A673 (cell line): ENCODE measurements around the gene BMERB1. TPM values are rescaled to one million over a fixed set of nuclear protein-coding genes. Genes with fewer than 3 reads are reported as not detected.

Source experiments
- BruUV-seq: library from RNA; stranded (reverse); fragments of 400-500 nt; replicated peaks from 2 replicates; lab custom pipeline; 2021; lab: Mats Ljungman, UMichigan
- CTCF ChIA-PET: fragments of 300-600 bp; sonication (Branson Sonifier 250); formaldehyde crosslinking; loops from one replicate; lab custom pipeline; 2022; ENCODE audit warnings: antibody characterized with exemption; lab: Charles Lee
- POLR2A ChIA-PET: fragments of 300-600 bp; sonication (Branson Sonifier 250); formaldehyde crosslinking; loops from one replicate; lab custom pipeline; 2022; ENCODE audit warnings: antibody characterized with exemption; ENCODE audit not compliant: low non-redundant PET; lab: Charles Lee
- DNase-seq: peaks from one replicate; pipeline ENCODE4 v3.0.0-alpha.2; 2015; ENCODE audit warnings: low spot score
- H3K27ac ChIP-seq: fragments of 200-600 bp; sonication (generic); 2 replicates; pipeline ENCODE4 v1.5.1; 2016; ENCODE audit warnings: mixed run types, low read depth, mild to moderate bottlenecking, mixed read lengths, antibody characterized with exemption, low read length; ENCODE audit not compliant: poor library complexity, severe bottlenecking
- H3K27me3 ChIP-seq: fragments of 200-600 bp; sonication (generic); replicated peaks from 2 replicates; pipeline ENCODE4 v1.6.1; 2017; ENCODE audit warnings: mixed run types, low read depth, mild to moderate bottlenecking, mixed read lengths, antibody characterized with exemption, low read length; ENCODE audit not compliant: insufficient read depth, poor library complexity
- H3K36me3 ChIP-seq: fragments of 200-600 bp; sonication (generic); 2 replicates; pipeline ENCODE4 v1.6.1; 2016; ENCODE audit warnings: mixed run types, mild to moderate bottlenecking, mixed read lengths, antibody characterized with exemption, low read length; ENCODE audit not compliant: insufficient read depth, poor library complexity, severe bottlenecking
- H3K4me1 ChIP-seq: fragments of 200-600 bp; sonication (generic); 2 replicates; pipeline ENCODE4 v1.6.1; 2017; ENCODE audit warnings: mixed run types, mild to moderate bottlenecking, mixed read lengths, antibody characterized with exemption, low read length; ENCODE audit not compliant: insufficient read depth, poor library complexity, severe bottlenecking
- H3K4me3 ChIP-seq: fragments of 200-600 bp; sonication (generic); 2 replicates; pipeline ENCODE4 v1.5.1; 2016; ENCODE audit warnings: low read depth, mixed run types, mild to moderate bottlenecking, mixed read lengths, low read length; ENCODE audit not compliant: poor library complexity, severe bottlenecking
- H3K9me3 ChIP-seq: fragments of 200-600 bp; sonication (generic); 2 replicates; pipeline ENCODE4 v1.6.1; 2016; ENCODE audit warnings: mixed run types, low read depth, mild to moderate bottlenecking, mixed read lengths, antibody characterized with exemption, low read length; ENCODE audit not compliant: poor library complexity, severe bottlenecking
- EZH2 ChIP-seq: fragments of 200-600 bp; sonication (generic); IDR thresholded peaks from 2 replicates; pipeline ENCODE4 v1.6.1; 2017; ENCODE audit warnings: borderline replicate concordance, low read depth, mild to moderate bottlenecking, mixed read lengths, antibody characterized with exemption, low read length; ENCODE audit not compliant: poor library complexity, severe bottlenecking
- intact Hi-C: fragments of 100-400 bp; cut with micrococcal nuclease; formaldehyde crosslinking; loops from one replicate; pipeline ENCODE4 v1.10.0; 2022; ENCODE audit not compliant: unreplicated experiment
- total RNA-seq: library from RNA; stranded (reverse); gene quantifications from 2 replicates; pipeline ENCODE4 v1.2.3, GENCODE V29; 2021
- TF ChIP-seq, protein P1 (sequence below): fragments of 300-800, 200-600 bp; sonication (generic); conservative IDR thresholded peaks from 2 replicates; pipeline ENCODE4 v1.5.1; 2017; ENCODE audit warnings: low read depth, mild to moderate bottlenecking, antibody characterized with exemption, low read length, moderate library complexity, mixed read lengths

Gene BMERB1
- total RNA-seq, 1 experiment from 2014 or later, result 11.5 TPM

DNA sequence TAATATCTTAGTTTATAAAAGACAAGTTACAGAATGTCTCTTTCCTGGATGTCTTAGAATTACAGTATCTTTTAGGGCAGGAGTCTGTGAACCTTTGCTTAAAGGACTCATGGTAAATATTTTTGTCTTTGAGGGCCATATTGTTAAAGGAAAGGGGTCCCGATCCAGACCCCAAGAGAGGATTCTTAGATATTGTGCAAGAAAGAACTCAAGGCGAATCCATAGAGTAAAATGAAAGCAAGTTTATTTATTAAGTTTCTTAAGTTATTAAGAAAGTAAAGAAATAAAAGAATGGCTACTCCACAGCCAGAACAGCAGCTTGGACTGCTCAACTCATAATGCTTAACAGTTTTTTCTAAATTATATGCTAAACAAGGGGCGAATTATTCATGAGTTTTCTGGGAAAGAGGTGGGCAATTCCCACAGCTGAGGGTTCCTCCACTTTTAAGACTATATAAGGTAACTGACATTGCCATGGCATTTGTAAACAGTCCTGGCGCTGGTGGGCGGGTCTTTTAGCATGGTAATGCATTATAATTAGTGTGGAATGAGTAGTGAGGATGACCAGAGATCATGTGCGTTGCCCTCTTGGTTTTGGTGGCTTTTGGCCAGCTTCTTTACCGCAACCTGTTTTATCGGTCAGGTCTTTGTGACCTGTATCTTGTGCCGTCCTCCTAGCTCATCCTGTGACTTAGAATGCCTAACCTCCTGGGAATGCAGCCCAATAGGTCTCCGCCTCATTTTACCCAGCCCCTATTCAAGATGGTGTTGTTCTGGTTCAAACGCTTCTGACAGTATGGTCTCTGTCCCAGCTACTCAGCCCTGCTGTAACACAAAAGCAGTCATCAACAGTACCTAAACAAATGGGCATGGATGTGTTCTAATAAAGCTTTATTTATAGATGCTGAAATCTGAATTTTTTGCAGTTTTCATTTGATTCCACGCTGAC lies 53.2 kb downstream of the BMERB1 start:
- no peak for TF ChIP-seq EZH2
- TF ChIP-seq, protein P1, sequence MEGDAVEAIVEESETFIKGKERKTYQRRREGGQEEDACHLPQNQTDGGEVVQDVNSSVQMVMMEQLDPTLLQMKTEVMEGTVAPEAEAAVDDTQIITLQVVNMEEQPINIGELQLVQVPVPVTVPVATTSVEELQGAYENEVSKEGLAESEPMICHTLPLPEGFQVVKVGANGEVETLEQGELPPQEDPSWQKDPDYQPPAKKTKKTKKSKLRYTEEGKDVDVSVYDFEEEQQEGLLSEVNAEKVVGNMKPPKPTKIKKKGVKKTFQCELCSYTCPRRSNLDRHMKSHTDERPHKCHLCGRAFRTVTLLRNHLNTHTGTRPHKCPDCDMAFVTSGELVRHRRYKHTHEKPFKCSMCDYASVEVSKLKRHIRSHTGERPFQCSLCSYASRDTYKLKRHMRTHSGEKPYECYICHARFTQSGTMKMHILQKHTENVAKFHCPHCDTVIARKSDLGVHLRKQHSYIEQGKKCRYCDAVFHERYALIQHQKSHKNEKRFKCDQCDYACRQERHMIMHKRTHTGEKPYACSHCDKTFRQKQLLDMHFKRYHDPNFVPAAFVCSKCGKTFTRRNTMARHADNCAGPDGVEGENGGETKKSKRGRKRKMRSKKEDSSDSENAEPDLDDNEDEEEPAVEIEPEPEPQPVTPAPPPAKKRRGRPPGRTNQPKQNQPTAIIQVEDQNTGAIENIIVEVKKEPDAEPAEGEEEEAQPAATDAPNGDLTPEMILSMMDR, result no peak

GRCh38 chr16:15489016-15489415 lies 54.6 kb downstream of the BMERB1 start:
- no peak overlapping the region for H3K4me3 ChIP-seq
- no peaks in the 10 kb centered on the region for H3K9me3 ChIP-seq
- H3K36me3 ChIP-seq, result no peaks in the 10 kb centered on the region
- no TSS peak for BruUV-seq
- intact Hi-C loops, result no loop called here
- POLR2A ChIA-PET, result interaction anchor here (0.7 kb wide), 1 partner anchor 320 kb away, joined by 3 read pairs; no protein-coding TSS in a partner anchor
- no peak for TF ChIP-seq EZH2
- TF ChIP-seq, protein P1, result no peak
- no peaks in the 10 kb centered on the region for H3K4me1 ChIP-seq
- no peaks in the 10 kb centered on the region for H3K27me3 ChIP-seq
- CTCF ChIA-PET, result no interaction called here
- DNase-seq, result no peak
- no peak overlapping the region for H3K27ac ChIP-seq

More for the DNA sequence above, 53.2 kb downstream of the BMERB1 start:
- Histone ChIP-seq H3K4me1 (no peaks in the 10 kb centered on the region), H3K27me3 (no peaks in the 10 kb centered on the region), H3K36me3 (no peaks in the 10 kb centered on the region), H3K27ac (no peak overlapping the region), H3K4me3 (no peak overlapping the region), H3K9me3 (no peaks in the 10 kb centered on the region)
- ChIA-PET CTCF (no interaction called here), POLR2A (no interaction called here)
- BruUV-seq, result no TSS peak
- DNase-seq, result no peak
- intact Hi-C loops, result no loop called here

- H3K27ac ChIP-seq, result no peak overlapping the region
- no peak for TF ChIP-seq EZH2
- TF ChIP-seq, protein P1, result no peak
- ChIA-PET CTCF (no interaction called here), POLR2A (no interaction called here)
- intact Hi-C loops, result no loop called here
- H3K4me3 ChIP-seq, result no peak overlapping the region
- BruUV-seq, result no TSS peak
- no peaks in the 10 kb centered on the region for H3K4me1 ChIP-seq
- H3K36me3 ChIP-seq, result no peaks in the 10 kb centered on the region
- no peak for DNase-seq
- no peaks in the 10 kb centered on the region for H3K9me3 ChIP-seq
- no peaks in the 10 kb centered on the region for H3K27me3 ChIP-seq
These were observed 55.8 kb downstream of the BMERB1 start for GRCh38 chr16:15490123-15490711.
